Activated naive CD4-positive, alpha-beta T cell treated with anti-CD3 and anti-CD28 coated beads, Interleukin-2, amount 10 ng/mL, durations not matched to agents 7 days and 5 days (primary cell): ENCODE measurements around the gene UBXN6.

Experiments used
- CTCF ChIA-PET: fragments of 350-600 bp; sonication (Branson Sonifier 250); formaldehyde crosslinking; loops from one replicate; lab custom pipeline; 2021; ENCODE audit warnings: antibody characterized with exemption; lab: Charles Lee
- DNase-seq: peaks from one replicate; pipeline ENCODE4 v3.0.0-alpha.2; 2020
- H3K27ac Mint-ChIP-seq: one replicate; pipeline ENCODE4 v1.8.0; 2021; ENCODE audit warnings: mild to moderate bottlenecking, moderate library complexity, mixed read lengths
- H3K27me3 Mint-ChIP-seq: one replicate; pipeline ENCODE4 v1.8.0; 2021; ENCODE audit warnings: mild to moderate bottlenecking, mixed read lengths
- H3K36me3 Mint-ChIP-seq: one replicate; pipeline ENCODE4 v1.8.0; 2021; ENCODE audit warnings: mixed read lengths
- H3K4me1 Mint-ChIP-seq: one replicate; pipeline ENCODE4 v1.8.0; 2021; ENCODE audit warnings: mixed read lengths
- H3K4me3 Mint-ChIP-seq: one replicate; pipeline ENCODE4 v1.8.0; 2021; ENCODE audit warnings: mild to moderate bottlenecking, moderate library complexity, mixed read lengths
- H3K9me3 Mint-ChIP-seq: one replicate; pipeline ENCODE4 v1.8.0; 2021; ENCODE audit warnings: mixed read lengths

Gene UBXN6

DNA sequence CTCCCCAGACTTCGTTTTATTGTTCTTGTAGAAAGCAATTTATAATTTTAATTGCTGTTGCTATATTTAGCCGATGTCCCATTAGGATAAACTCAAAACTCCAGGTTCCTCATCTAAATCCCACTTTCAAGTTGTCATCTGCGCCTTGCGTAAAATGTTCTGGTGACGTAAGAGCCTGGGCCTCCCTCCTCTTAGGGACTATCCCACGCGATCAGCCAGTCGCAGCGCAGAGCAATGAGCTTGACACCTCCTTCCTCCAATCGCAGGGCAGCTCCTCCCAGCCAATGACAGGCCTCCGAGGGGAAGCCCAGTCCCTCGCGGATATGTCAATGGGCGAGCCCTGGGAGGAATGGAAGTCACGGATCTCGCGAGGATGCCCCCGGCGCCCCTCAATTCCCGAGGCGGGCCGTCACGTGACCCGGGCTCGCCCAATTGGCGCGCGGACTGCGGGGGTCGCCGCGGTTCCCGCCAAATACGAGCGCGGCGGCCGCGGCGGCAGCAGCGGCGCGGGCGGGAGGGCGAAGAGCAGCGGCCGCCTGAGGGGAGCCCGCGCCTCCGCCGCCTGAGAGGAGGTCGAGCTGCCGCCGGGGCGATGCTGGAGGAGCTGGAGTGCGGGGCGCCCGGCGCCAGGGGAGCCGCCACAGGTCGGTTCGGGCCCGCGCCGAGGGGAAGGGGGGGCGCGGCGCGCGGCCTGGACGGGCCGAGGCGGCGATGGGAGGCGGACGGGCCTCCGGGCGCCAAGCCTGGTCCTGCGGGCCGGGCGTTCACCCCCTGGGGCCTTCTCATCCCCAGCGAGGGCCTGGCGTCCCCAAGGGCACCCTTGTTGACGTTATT is 55.2 kb downstream of the UBXN6 start, which contains the start of gene CHAF1A:
TSS of gene CHAF1A (plus strand) at position 470 of the 834 bp plus-strand sequence. CDS start at position 593, 123 bp downstream.
- H3K9me3 Mint-ChIP-seq, result no peaks in the 10 kb centered on the region

DNA sequence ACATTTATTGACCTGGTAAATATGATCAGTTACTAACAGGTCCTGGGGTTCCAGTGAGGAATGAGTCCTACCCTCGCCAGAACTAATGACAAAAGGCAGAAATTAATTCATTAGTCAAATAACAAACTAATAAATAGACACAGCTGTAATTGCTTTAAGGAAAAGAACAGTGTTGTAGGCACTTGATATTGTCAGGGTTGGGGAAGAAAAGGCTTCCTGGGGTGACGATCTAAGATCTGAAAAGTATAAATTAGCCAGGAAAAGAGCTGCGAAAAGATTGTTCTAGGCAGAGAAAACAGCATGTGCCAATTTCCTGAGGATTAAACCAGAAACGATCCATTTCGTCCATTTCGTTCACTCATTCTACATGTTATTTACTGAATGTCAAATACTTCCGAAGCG is 55.8 kb downstream of the UBXN6 start:
- H3K27ac Mint-ChIP-seq, result peak overlapping the region; percentile 96
- CTCF ChIA-PET, result interaction anchor here (0.9 to 3.2 kb wide), 7 partner anchors 21 to 155 kb away, joined by 4 to 14 read pairs (median 5); partner anchors contain the start of genes HDGFL2 and YJU2

More for the DNA sequence above, 55.2 kb downstream of the UBXN6 start, which contains the start of gene CHAF1A:
- peak; percentile 100 for DNase-seq
- CTCF ChIA-PET, result interaction anchor here (0.9 to 3.2 kb wide), 7 partner anchors 22 to 155 kb away, joined by 4 to 14 read pairs (median 5); partner anchors contain the start of genes HDGFL2 and YJU2
- Mint-ChIP-seq H3K4me1 (peaks cover 71% of the 10 kb centered on the region), H3K4me3 (peak within 1 kb of the TSS; percentile 91), H3K27me3 (no peaks in the 10 kb centered on the region), H3K27ac (peak within 1 kb of the TSS; percentile 96), H3K36me3 (peaks cover 24% of the 10 kb centered on the region)

DNA sequence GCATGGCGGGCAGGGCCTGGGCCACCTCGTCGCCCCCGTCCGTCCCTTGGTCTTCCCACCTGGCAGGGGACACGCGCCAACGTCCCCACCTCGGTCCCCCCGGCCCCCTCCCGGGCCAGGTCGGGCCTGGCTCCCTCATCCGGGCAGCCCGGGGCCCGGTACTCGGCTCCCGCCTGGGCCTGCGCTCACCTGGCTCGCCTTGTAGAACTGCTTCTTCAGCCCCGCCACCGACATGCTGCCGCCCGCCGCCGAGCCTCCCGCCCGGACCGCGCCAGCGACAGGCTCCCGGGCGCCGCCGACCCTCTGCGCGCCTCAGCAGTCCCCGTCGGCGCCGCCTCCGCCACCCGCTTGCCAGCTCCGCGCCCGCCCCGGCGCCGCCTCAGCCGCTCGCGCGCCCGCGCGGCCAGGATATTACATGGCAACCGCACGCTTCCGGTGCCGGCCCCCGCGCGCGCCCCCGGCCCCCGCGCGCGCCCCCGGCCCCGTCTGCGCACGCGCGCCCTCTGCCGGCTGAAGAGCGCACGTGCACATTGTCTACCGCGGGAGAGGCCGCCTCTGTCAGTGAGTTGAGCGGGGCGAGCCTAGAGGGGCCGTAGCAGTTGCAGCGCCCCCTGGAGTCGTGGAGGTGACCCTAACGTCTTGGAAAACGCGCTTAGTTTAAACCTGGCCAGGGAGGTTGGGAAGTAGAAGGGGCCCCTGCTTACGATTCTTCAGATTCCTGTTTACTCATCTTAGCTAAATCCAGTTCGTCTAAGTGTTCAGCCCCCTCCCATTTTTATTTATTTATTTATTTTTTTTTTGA is 57.3 kb downstream of the UBXN6 start, which contains the start of gene SH3GL1:
TSS of gene SH3GL1 (minus strand) at position 413 of the 802 bp plus-strand sequence. CDS start at position 234, 179 bp downstream.
- Mint-ChIP-seq H3K36me3 (peaks cover 33% of the 10 kb centered on the region), H3K27ac (peak within 1 kb of the TSS; percentile 96), H3K4me3 (peak within 1 kb of the TSS; percentile 96), H3K27me3 (no peaks in the 10 kb centered on the region), H3K9me3 (no peaks in the 10 kb centered on the region), H3K4me1 (peaks cover 78% of the 10 kb centered on the region)
- CTCF ChIA-PET, result interaction anchor here (0.6 to 3.2 kb wide), 14 partner anchors 8 to 134 kb away, joined by 3 to 14 read pairs (median 3); partner anchors contain the start of gene HDGFL2
- DNase-seq, result peak; percentile 92

More for the DNA sequence above, 55.8 kb downstream of the UBXN6 start:
- H3K4me1 Mint-ChIP-seq, result peaks cover 77% of the 10 kb centered on the region
- H3K36me3 Mint-ChIP-seq, result peaks cover 26% of the 10 kb centered on the region
- peak overlapping the region; percentile 83 for H3K4me3 Mint-ChIP-seq
- no peaks in the 10 kb centered on the region for H3K9me3 Mint-ChIP-seq
- H3K27me3 Mint-ChIP-seq, result no peaks in the 10 kb centered on the region
- no peak for DNase-seq

DNA sequence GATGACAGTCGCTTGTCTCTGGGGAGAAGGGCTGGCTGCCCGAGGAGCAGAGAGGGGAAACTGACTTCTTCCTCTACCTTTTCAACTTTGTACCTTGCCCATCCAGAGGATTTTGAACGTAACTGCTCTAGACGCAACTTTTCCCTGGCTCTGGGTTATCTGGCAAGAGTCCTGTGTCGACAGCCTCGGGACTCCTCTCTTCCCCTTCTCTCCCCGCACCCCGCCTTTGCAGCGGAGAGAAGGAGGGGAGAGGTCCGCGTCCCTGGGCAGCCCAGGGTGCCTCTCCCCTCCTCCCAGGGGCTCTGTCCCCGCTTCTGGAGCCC is 57.8 kb downstream of the UBXN6 start:
- no peak for DNase-seq
- Mint-ChIP-seq H3K27me3 (no peaks in the 10 kb centered on the region), H3K9me3 (no peaks in the 10 kb centered on the region), H3K4me1 (peaks cover 79% of the 10 kb centered on the region), H3K4me3 (peak overlapping the region; percentile 96), H3K36me3 (peaks cover 35% of the 10 kb centered on the region), H3K27ac (peak overlapping the region; percentile 96)
- CTCF ChIA-PET, result interaction anchor here (0.6 to 3.2 kb wide), 12 partner anchors 10 to 127 kb away, joined by 3 to 11 read pairs (median 3); partner anchors contain the start of gene HDGFL2

DNA sequence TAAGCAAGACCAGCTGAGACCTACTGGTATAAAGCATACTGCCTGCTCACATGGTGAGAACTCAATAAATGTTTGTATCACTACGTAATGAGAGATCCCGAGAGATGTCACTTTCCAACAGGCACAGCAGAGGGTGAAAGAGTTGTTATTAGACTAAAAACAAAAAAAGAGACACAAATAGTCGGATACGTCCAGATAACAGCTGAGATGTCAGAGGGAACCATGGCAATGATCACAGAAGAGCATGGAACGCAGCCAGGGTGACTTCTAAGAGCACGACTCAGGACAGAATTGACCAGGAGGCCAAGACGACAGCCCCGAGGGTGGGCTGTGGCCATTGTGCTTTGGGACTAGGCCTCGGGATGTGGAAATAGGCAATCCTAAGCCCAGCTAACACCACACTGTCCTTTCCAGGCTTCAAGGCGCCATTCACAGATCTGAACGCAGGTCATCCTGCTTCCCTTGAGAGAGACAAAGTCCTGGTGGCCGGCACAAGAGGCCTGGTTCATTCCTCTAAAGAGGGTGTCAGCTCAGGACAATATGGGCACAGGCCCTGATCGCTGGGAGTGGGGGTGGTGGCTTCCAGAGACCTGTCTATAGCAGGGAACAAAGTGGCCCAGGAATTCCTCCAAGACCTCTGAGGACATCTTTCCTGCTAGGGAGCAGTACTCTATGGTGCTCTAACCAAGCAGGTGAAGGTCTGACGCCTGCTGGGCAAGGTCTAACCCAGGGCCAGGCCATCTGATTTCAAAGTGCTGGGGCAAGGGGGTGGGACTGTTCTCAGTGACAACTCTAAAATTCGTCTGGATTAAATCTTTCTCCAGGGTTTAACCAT is 60.4 kb downstream of the UBXN6 start:
- H3K4me1 Mint-ChIP-seq, result peaks cover 79% of the 10 kb centered on the region
- DNase-seq, result no peak
- H3K27ac Mint-ChIP-seq, result no peak overlapping the region
- CTCF ChIA-PET, result interaction anchor here (0.8 to 1.5 kb wide), 2 partner anchors 27 to 130 kb away, joined by 4 to 6 read pairs; no protein-coding TSS in a partner anchor
- H3K36me3 Mint-ChIP-seq, result peaks cover 38% of the 10 kb centered on the region
- no peak overlapping the region for H3K4me3 Mint-ChIP-seq
- no peaks in the 10 kb centered on the region for H3K27me3 Mint-ChIP-seq
- H3K9me3 Mint-ChIP-seq, result no peaks in the 10 kb centered on the region
